Fibroblast of pulmonary artery (primary cell): ENCODE data around the gene ERC2.

Source experiments
- DNase-seq: peaks from one replicate; pipeline ENCODE4 v3.0.0-alpha.2; 2010; ENCODE audit warnings: low read depth
- H3K4me3 ChIP-seq: replicated peaks from 2 replicates; pipeline ENCODE4 v1.5.1; 2011; ENCODE audit warnings: low read depth, mild to moderate bottlenecking, control low read depth, low read length, moderate library complexity
- CTCF ChIP-seq: IDR thresholded peaks from 2 replicates; pipeline ENCODE4 v1.5.1; 2011; ENCODE audit warnings: mild to moderate bottlenecking, control low read depth, low read length, inconsistent platforms; ENCODE audit errors: missing control alignments

Gene ERC2

DNA sequence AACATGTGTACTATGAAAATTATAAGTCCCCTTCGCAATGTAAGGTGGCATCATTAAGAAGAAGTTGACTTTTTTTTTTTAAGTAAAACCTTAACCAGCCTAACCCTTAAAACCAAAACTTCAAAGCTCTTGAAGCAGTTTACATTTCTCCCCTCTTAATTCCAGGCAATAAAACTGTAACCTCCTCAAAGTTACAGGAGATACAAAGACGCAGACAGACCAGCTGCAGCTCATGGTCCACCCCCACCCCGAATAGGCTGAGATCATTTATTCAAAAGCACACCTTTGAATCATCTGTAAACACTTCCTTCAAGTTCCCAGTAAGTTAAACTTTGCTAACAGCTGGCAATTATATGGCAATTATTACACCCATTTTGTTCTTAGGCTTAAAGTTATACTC lies 414.5 kb downstream of the ERC2 start:
- no peak for DNase-seq
- no peak for TF ChIP-seq CTCF
- no peak overlapping the region for H3K4me3 ChIP-seq

- no peak overlapping the region for H3K4me3 ChIP-seq
- TF ChIP-seq CTCF = no peak
- no peak for DNase-seq
Measured at GRCh38 chr3:56052188-56052587, 416.1 kb downstream of the ERC2 start.

GRCh38 chr3:56051052-56051451 lies 417.2 kb downstream of the ERC2 start:
- DNase-seq = no peak

GRCh38 chr3:56048946-56049345 lies 419.3 kb downstream of the ERC2 start:
- no peak for TF ChIP-seq CTCF
- no peak for DNase-seq
- H3K4me3 ChIP-seq = no peak overlapping the region

More at GRCh38 chr3:56051052-56051451, 417.2 kb downstream of the ERC2 start:
- H3K4me3 ChIP-seq = no peak overlapping the region
- TF ChIP-seq CTCF = no peak

GRCh38 chr3:56048331-56048730 lies 419.9 kb downstream of the ERC2 start:
- no peak for DNase-seq
- no peak overlapping the region for H3K4me3 ChIP-seq
- TF ChIP-seq CTCF = no peak

- peak; percentile 50 for TF ChIP-seq CTCF
- DNase-seq = peak; percentile 59
- H3K4me3 ChIP-seq = no peak overlapping the region
Measured at GRCh38 chr3:56042326-56042951, 425.8 kb downstream of the ERC2 start.

- TF ChIP-seq CTCF = no peak
- H3K4me3 ChIP-seq = no peak overlapping the region
- DNase-seq = no peak
Measured at GRCh38 chr3:56025326-56025725, 442.9 kb downstream of the ERC2 start.
